NT2/D1 (cell line): ENCODE results near the gene CD63.

Experiments used
- SUZ12 ChIP-seq: IDR thresholded peaks from 2 replicates; pipeline ENCODE4 v1.6.1; 2011; ENCODE audit not compliant: insufficient read length, insufficient read depth; ENCODE audit errors: extremely low read depth
- ZNF274 ChIP-seq: IDR thresholded peaks from 2 replicates; pipeline ENCODE4 v1.6.1; 2011; ENCODE audit warnings: mild to moderate bottlenecking, low read depth, low read length

GRCh38 chr12:55736076-55736475 lies 7.3 kb upstream of the CD63 start:
- TF ChIP-seq ZNF274 (no peak), SUZ12 (no peak)
